Right atrium auricular region (tissue), 2 donors: ENCODE results near the gene KTN1. TPM values are rescaled to one million over a fixed set of nuclear protein-coding genes. Genes with fewer than 3 reads are reported as not detected.

Source experiments
- DNase-seq: peaks from one replicate; pipeline ENCODE4 v3.0.0-alpha.2; 2019; ENCODE audit warnings: low spot score
- H3K27ac ChIP-seq, 2 donors: fragments of 200-600 bp; sonication (generic); 1 replicate in 1 of 2; 2 replicates in 1 of 2; pipeline ENCODE4 v1.5.1; 2016 to 2019
- H3K27me3 ChIP-seq, 2 donors: fragments of 200-600 bp; sonication (generic); one replicate each; pipeline versions ENCODE4 v1.5.1 to v1.6.0; 2017 to 2019
- H3K36me3 ChIP-seq: fragments of 200-600 bp; sonication (generic); one replicate; pipeline ENCODE4 v1.5.1; 2016
- H3K4me1 ChIP-seq, 2 donors: fragments of 200-600 bp; sonication (generic); one replicate each; pipeline versions ENCODE4 v1.5.1 to v1.6.0; 2017 to 2019
- H3K4me3 ChIP-seq, 2 donors: fragments of 200-600 bp; sonication (generic); 1 replicate in 1 of 2; 2 replicates in 1 of 2; pipeline ENCODE4 v1.5.1; 2017 to 2019; ENCODE audit warnings: mild to moderate bottlenecking in 1 of 2, moderate library complexity in 1 of 2
- H3K9me3 ChIP-seq, 2 donors: fragments of 200-600 bp; sonication (generic); one replicate each; pipeline ENCODE4 v1.5.1; 2019
- total RNA-seq, 2 donors: library from RNA; depleted of rRNA; stranded (reverse); fragments of >200 nt; gene quantifications; one replicate each; pipeline ENCODE4 v1.1.0, GENCODE V29; 2016
- TF ChIP-seq, protein P1 (sequence below), 2 donors: fragments of 200-600 bp; sonication (generic); IDR thresholded peaks; one replicate each; pipeline ENCODE4 v1.5.1; 2019; ENCODE audit warnings: antibody characterized with exemption in 2 of 2

KTN1 gene
- total RNA-seq, 2 donors from 2014 or later, result 128 to 209 TPM

DNA sequence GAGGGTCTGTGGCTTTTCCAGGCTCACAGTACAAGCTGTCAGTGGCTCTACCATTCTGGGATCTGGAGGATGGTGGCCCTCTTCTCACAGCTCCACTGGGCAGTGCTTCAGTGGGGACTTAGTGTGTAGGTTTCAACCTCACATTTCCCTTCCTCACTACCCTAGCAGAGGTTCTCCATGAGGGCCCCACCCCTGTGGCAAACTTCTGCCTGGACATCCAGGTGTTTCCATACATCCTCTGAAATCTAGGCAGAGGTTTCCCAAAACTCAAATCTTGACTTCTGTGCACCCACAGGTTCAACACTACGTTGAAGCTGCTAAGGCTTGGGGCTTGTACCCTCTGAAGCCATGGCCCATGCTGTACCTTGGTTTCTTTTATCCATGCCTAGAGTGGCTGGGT, 40.3 kb downstream of the KTN1 start:
- H3K4me3 ChIP-seq, result no peak overlapping the region
- DNase-seq, result no peak
- no peaks in the 10 kb centered on the region for H3K27me3 ChIP-seq
- no peaks in the 10 kb centered on the region for H3K9me3 ChIP-seq
- TF ChIP-seq, protein P1, sequence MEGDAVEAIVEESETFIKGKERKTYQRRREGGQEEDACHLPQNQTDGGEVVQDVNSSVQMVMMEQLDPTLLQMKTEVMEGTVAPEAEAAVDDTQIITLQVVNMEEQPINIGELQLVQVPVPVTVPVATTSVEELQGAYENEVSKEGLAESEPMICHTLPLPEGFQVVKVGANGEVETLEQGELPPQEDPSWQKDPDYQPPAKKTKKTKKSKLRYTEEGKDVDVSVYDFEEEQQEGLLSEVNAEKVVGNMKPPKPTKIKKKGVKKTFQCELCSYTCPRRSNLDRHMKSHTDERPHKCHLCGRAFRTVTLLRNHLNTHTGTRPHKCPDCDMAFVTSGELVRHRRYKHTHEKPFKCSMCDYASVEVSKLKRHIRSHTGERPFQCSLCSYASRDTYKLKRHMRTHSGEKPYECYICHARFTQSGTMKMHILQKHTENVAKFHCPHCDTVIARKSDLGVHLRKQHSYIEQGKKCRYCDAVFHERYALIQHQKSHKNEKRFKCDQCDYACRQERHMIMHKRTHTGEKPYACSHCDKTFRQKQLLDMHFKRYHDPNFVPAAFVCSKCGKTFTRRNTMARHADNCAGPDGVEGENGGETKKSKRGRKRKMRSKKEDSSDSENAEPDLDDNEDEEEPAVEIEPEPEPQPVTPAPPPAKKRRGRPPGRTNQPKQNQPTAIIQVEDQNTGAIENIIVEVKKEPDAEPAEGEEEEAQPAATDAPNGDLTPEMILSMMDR (IDR thresholded peaks at IDR 0.05), result no peak
- peaks cover 0 to 6% of the 10 kb centered on the region in 2 donors for H3K4me1 ChIP-seq
- H3K36me3 ChIP-seq, result peaks cover 42% of the 10 kb centered on the region
- no peak overlapping the region for H3K27ac ChIP-seq

- Histone ChIP-seq H3K27me3 (no peaks in the 10 kb centered on the region), H3K27ac (no peak overlapping the region), H3K36me3 (peaks cover 42% of the 10 kb centered on the region), H3K4me3 (no peak overlapping the region), H3K9me3 (no peaks in the 10 kb centered on the region), H3K4me1 (peaks cover 0 to 12% of the 10 kb centered on the region in 2 donors)
- DNase-seq, result no peak
- TF ChIP-seq, protein P1 (IDR thresholded peaks at IDR 0.05), result no peak
These were observed 41.0 kb downstream of the KTN1 start for GRCh38 chr14:55620981-55621380.

DNA sequence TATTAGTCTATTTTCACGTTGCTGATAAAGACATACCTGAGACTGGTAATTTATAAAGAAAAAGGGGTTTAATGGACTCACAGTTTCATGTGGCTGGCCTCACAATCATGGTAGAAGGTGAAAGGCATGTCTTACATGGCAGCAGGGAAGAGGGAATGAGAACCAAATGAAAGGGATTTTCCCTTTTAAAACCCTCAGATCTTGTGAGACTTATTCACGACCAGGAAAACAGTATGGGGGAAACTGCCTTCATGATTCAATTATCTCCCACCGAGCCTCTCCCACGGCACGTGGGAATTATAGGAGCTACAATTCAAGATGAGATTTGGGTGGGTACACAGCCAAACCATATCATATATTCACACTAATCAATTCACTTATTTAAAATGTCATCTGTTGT, 41.4 kb downstream of the KTN1 start:
- Histone ChIP-seq H3K27me3 (no peaks in the 10 kb centered on the region), H3K36me3 (peaks cover 42% of the 10 kb centered on the region), H3K9me3 (no peaks in the 10 kb centered on the region), H3K27ac (no peak overlapping the region), H3K4me1 (peaks cover 0 to 14% of the 10 kb centered on the region in 2 donors), H3K4me3 (no peak overlapping the region)
- TF ChIP-seq, protein P1 (IDR thresholded peaks at IDR 0.05), result no peak
- DNase-seq, result no peak

- Histone ChIP-seq H3K27me3 (no peaks in the 10 kb centered on the region), H3K9me3 (no peaks in the 10 kb centered on the region), H3K4me3 (no peak overlapping the region), H3K4me1 (peaks cover 0 to 19% of the 10 kb centered on the region in 2 donors), H3K36me3 (peaks cover 34% of the 10 kb centered on the region), H3K27ac (no peak overlapping the region)
- TF ChIP-seq, protein P1 (IDR thresholded peaks at IDR 0.05), result no peak
- DNase-seq, result no peak
These were observed 44.9 kb downstream of the KTN1 start for GRCh38 chr14:55624913-55625312.

GRCh38 chr14:55625481-55625880, 45.5 kb downstream of the KTN1 start:
- Histone ChIP-seq H3K4me3 (no peak overlapping the region), H3K9me3 (no peaks in the 10 kb centered on the region), H3K4me1 (peaks cover 0 to 19% of the 10 kb centered on the region in 2 donors), H3K27me3 (no peaks in the 10 kb centered on the region), H3K27ac (no peak overlapping the region), H3K36me3 (peaks cover 28% of the 10 kb centered on the region)
- TF ChIP-seq, protein P1 (IDR thresholded peaks at IDR 0.05), result no peak
- DNase-seq, result no peak

- Histone ChIP-seq H3K4me3 (no peak overlapping the region), H3K4me1 (peaks cover 0 to 19% of the 10 kb centered on the region in 2 donors), H3K9me3 (no peaks in the 10 kb centered on the region), H3K36me3 (peaks cover 21% of the 10 kb centered on the region), H3K27ac (no peak overlapping the region), H3K27me3 (no peaks in the 10 kb centered on the region)
- TF ChIP-seq, protein P1 (IDR thresholded peaks at IDR 0.05), result no peak
- no peak for DNase-seq
These were observed 46.1 kb downstream of the KTN1 start for GRCh38 chr14:55626131-55626530.
